ENCODE data around the gene NUCB2.
"Not testable (repeated sequence)": the region's sequence is repeated elsewhere in the genome, so short reads cannot be mapped to it uniquely, and the experiment has no call there.

Gene NUCB2

GRCh38 chr11:17276236-17277023 is at the start of gene NUCB2:
TSS of gene NUCB2 (plus strand) at chr11:17276739. CDS start at chr11:17295324, 18,585 bp downstream.
- DNase-seq (ENCODE audit: low read depth in 2 of 2) = peak; percentile 93 to 95

DNA sequence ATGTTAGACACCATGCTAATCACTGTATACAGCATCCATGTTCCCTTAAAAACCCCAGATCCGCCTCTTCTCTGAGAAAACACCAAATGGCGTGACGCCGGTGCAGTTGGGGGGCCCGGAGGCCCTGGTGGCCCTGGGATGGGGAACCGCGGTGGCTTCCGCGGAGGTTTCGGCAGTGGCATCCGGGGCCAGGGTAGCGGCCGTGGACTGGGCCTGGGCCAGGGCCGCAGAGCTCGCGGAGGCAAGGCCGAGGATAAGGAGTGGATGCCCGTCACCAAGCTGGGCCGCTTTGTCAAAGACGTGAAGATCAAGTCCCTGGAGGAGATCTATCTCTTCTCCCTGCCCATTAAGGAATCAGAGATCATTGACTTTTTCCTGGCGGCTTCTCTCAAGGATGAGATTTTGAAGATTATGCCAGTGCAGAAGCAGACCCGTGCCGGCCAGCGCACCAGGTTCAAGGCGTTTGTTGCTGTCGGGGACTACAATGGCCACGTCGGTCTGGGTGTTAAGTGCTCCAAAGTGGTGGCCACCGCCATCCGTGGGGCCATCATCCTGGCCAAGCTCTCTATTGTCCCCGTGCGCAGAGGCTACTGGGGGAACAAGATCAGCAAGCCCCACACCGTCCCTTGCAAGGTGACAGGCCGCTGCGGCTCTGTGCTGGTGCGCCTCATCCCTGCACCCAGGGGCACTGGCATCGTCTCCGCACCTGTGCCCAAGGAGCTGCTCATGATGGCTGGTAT is 48.2 kb upstream of the NUCB2 start:
- not testable (repeated sequence) for DNase-seq (ENCODE audit: low read depth in 2 of 2)

- DNase-seq (ENCODE audit: low read depth in 2 of 2) = no peak
These were observed 46.9 kb upstream of the NUCB2 start for GRCh38 chr11:17229481-17230152.

DNA sequence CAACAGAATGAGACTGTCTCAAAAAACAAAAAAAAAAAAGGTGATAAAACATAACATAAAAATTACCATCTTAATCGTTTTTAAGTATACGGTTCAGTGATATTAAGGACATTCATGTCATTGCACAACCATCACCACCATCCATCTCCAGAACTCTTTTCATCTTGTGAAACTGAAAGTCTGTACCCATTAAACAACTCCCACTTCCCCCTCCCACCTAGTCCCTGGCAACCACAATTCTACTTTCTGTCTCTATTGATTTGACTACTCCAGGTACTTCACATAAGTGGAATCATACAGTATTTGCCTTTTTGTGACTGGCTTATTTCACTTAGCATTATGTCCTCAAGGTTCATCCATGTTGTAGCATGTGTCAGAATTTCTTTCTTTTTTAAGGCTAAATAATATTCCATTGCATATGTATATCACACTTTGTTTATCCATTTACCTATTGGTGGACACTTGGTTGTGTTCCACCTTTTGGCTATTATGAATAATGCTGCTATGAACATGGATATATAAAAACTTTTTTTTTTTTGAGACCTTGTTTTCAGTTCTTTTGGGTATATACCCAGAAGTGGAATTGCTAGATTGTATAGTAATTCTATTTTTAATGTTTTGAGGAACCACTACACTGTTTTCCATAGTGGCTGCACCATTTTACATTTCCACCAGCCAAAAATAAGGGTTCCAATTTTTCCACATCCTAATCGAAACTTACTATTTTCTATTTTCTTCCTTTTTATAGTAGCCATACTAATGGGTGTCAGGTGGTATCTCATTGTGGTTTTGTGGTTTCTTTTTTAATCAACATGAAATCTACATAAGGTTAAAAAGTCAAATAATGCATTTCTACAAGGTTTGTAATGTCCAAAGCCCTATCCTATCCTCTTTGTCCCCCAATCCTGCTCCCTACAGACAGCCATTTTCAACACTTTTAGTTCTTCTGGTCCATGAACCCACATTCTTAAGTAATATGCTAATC is 45.4 kb upstream of the NUCB2 start:
- DNase-seq (ENCODE audit: low read depth in 2 of 2) = no peak

DNA sequence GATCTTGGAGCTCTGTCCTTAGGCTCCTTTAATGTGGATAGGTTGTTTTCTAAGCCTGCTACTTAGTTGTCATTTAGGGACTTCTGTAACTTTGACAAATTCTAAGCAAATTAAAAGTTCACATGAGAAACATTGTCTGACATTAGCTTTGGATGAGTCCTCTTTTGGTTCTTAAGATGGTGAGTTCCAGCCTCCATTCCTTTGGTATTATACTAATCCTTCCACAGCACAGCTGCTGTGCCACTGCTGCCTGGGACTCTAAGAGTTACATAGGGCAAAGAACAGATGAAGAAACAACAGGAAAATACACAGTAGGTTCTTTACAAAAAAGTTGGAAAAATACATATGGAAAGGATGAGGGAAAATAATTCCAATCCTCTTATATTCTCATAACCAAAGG is 43.4 kb upstream of the NUCB2 start:
- DNase-seq (ENCODE audit: low read depth in 2 of 2) = no peak

GRCh38 chr11:17238377-17238776 is 38.2 kb upstream of the NUCB2 start:
- no peak for DNase-seq (ENCODE audit: low read depth in 2 of 2)

GRCh38 chr11:17239927-17240326 is 36.6 kb upstream of the NUCB2 start:
- not testable (repeated sequence) for DNase-seq (ENCODE audit: low read depth in 2 of 2)

DNA sequence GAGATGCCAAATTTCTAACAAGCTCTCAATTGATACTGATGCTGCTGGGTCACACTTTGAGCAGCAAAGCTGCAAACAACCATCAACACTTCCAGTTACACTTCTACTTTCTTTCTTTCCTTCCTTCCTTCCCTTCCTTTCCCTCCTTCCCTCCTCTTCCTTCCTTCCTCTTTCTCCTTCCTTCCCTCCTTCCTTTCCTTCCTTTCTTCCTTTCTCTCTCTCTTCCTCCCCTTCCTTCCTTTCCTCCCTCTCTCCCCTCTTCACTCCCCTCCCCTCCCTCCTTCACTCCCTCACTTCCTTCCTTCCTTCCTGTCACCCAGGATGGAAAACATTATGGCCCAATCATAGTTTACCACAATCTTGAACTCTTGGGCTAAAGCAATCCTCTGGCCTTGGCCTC is 35.8 kb upstream of the NUCB2 start:
- no peak for DNase-seq (ENCODE audit: low read depth in 2 of 2)

DNA sequence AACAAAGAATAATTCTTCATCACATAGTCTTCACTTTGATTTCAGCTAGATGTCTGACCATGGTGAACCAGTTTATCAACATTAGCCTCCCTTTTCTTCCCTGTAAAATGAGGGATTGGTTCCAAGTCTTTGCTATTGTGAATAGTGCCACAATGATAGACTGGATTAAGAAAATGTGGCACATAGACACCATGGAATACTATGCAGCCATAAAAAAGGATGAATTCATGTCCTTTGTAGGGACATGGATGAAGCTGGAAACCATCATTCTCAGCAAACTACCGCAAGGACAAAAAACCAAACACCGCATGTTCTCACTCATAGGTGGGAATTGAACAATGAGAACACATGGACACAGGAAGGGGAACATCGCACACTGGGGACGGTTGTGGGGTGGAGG is 33.6 kb upstream of the NUCB2 start:
- not testable (repeated sequence) for DNase-seq (ENCODE audit: low read depth in 2 of 2)

GRCh38 chr11:17244046-17244445 is 32.5 kb upstream of the NUCB2 start:
- DNase-seq (ENCODE audit: low read depth in 2 of 2) = no peak

DNA sequence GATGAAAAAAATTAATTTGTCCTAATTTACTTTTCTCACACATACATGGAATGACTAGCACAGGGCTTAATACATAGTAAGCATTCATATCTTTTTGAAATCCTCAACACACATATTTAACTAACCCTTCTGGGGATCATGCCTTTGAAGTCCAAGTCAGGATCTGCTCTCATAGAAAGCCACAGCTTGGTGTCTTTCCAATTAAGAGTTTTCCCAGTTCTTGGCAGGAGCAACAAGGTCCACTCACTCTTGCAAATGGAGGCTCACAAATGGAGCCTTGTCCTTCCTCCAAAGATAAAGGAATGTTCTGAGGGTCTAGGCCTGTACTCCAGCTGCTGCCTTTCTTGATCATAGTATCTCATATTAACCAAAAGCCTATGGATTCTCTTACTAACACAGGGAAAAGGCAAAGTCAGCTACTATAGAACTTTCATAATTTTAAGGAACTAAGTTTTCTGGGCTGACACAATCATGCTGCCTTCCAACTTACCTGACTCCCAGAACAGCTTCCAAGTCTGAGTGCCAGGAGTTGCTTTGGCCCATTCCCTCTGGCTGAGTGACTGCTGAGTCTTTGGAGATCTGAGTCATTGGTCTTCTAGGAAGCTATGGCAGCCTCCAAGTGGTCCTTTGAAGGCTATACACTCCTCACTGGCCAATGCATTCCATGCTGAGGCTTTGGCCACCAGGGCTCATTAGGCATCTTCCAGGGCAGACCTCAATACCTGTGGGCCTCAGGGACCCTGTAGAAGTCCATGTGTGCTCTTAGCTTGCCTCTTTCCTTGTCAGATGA is 25.8 kb upstream of the NUCB2 start:
- no peak for DNase-seq (ENCODE audit: low read depth in 2 of 2)

- no peak for DNase-seq (ENCODE audit: low read depth in 2 of 2)
These were observed 23.8 kb upstream of the NUCB2 start for GRCh38 chr11:17252704-17253103.

GRCh38 chr11:17256512-17256911 is 20.0 kb upstream of the NUCB2 start:
- no peak for DNase-seq (ENCODE audit: low read depth in 2 of 2)

- no peak for DNase-seq (ENCODE audit: low read depth in 2 of 2)
These were observed 19.3 kb upstream of the NUCB2 start for GRCh38 chr11:17257196-17257595.

- no peak for DNase-seq (ENCODE audit: low read depth in 2 of 2)
These were observed 17.9 kb upstream of the NUCB2 start for GRCh38 chr11:17258670-17259069.

DNA sequence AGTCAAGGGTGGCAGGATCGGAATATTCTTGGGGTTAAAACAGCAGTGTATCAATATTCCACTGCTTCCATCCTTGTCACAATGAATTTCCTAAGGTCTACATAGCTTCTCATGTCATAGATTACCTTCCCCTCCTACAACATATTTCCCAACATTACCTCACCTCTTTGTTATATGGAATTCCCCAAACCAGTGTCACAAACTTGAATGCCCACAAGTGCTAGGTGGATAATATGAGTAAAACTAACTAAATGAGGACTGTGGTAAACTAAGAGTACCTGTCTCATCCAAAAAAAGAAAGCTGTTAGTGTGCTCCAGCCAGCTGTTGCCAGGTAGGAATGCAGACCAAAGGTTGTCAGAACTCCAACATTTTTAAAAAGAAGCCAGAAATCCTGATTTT is 17.0 kb upstream of the NUCB2 start:
- no peak for DNase-seq (ENCODE audit: low read depth in 2 of 2)

DNA sequence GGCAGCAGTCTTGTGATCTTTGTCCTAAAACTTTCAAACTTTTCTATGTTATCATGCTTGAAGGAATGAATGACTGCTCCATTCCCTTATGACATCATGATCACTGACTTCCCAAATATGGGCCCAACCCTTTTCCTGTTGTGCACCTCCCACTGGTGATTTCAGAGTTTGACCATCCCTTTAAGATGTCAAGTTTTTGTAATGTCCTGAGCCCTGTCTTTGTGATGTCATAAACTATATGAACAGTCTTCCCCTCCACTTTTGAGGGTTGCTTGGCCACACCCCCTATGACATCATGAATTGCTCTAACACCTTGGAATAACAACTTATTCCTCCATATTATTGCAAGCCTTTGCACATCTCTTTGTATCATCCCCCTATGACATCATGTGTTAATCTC is 16.5 kb upstream of the NUCB2 start:
- DNase-seq (ENCODE audit: low read depth in 2 of 2) = no peak

DNA sequence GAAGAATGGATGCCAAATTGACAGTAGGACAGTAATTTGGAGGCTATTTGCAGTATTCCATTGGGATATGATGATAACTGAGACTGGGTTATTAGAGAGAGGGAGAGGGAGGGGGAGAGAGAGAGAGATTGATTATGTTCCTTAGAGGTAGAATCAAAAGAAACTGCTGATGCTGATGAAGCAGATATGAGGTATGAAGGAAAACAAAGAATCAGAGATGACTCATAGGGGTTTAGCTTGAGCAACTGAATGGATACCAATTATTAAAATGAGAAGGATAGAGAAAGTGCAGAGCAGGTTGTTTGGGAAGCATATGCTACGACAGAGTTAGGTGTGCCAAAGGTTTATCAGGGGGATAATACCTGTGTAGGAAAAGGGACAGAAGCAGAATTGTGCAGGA is 12.8 kb upstream of the NUCB2 start:
- no peak for DNase-seq (ENCODE audit: low read depth in 2 of 2)

DNA sequence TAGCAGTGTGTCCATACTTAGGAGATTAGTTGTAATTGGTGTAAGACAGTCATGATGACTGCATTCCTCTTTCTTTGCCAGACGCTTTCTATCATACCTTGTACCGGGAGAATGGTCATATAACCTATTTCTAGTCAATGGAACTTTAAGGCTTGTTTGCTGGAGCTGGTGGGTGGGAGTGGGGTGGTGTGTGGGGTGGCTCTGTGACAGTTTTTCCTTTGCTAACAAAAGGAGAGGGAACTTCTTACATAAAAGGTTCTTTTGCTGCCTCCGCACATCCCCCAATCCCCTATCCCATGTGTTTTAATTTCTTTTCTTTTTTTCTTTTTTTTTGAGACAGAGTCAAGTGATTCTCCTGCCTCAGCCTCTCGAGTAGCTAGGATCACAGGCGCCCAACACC is 9.8 kb upstream of the NUCB2 start:
- DNase-seq (ENCODE audit: low read depth in 2 of 2) = no peak

GRCh38 chr11:17267576-17267975 is 9.0 kb upstream of the NUCB2 start:
- DNase-seq (ENCODE audit: low read depth in 2 of 2) = no peak

- not testable (repeated sequence) for DNase-seq (ENCODE audit: low read depth in 2 of 2)
These were observed 8.0 kb upstream of the NUCB2 start for GRCh38 chr11:17268500-17268899.
